HEK293 (cell line): ENCODE results near the gene TMUB1.

Source experiments
- CTCF ChIA-PET: fragments of 350-600 bp; formaldehyde crosslinking; extraction: SDS; loops from one replicate; lab custom pipeline; 2021; ENCODE audit warnings: antibody characterized with exemption; lab: Yijun Ruan, JAX
- POLR2A ChIA-PET: fragments of 300-600 bp; formaldehyde crosslinking; extraction: SDS; loops from one replicate; lab custom pipeline; 2020; ENCODE audit warnings: antibody characterized with exemption, inconsistent platforms; lab: Yijun Ruan, JAX
- H3K27ac ChIP-seq: fragments of 200-500 bp; sonication (Bioruptor generic); 2 replicates; pipeline ENCODE4 v1.5.1; 2014; ENCODE audit warnings: low read depth, low read length, control low read depth, inconsistent platforms; ENCODE audit errors: extremely low read depth
- H3K36me3 ChIP-seq, 2 experiments: fragments of 200-500 bp in 1 of 2; sonication (Bioruptor generic) in 1 of 2; 1 replicate in 1 of 2; 2 replicates in 1 of 2; pipeline ENCODE4 v1.5.1; 2014 to 2017; ENCODE audit warnings: inconsistent platforms in 2 of 2, low read length in 2 of 2; ENCODE audit not compliant: control insufficient read depth in 2 of 2, insufficient read depth in 1 of 2
- H3K4me1 ChIP-seq: fragments of 200-500 bp; sonication (Bioruptor generic); 2 replicates; pipeline ENCODE4 v1.5.1; 2014; ENCODE audit warnings: mild to moderate bottlenecking, low read length, inconsistent platforms; ENCODE audit not compliant: control insufficient read depth, insufficient read depth
- H3K4me3 ChIP-seq: 2 replicates; pipeline ENCODE4 v1.5.1; 2011; ENCODE audit warnings: low read depth, mild to moderate bottlenecking, control low read depth, low read length, moderate library complexity
- H3K9me3 ChIP-seq: fragments of 200-500 bp; sonication (Bioruptor generic); 2 replicates; pipeline ENCODE4 v1.5.1; 2014; ENCODE audit warnings: low read depth, low read length, inconsistent platforms; ENCODE audit not compliant: control insufficient read depth, insufficient read depth
- PRDM10 ChIP-seq: fragments of 450-650 bp; formaldehyde crosslinking; IDR thresholded peaks from 2 replicates; pipeline ENCODE4 v1.5.1; 2016; ENCODE audit warnings: missing biosample characterization, missing genetic modification characterization
- TSHZ1 ChIP-seq: fragments of 450-650 bp; formaldehyde crosslinking; IDR thresholded peaks from 2 replicates; pipeline ENCODE4 v1.5.1; 2016; ENCODE audit warnings: missing biosample characterization, missing genetic modification characterization, borderline replicate concordance
- ZBTB21 ChIP-seq: fragments of 450-650 bp; formaldehyde crosslinking; IDR thresholded peaks from 2 replicates; pipeline ENCODE4 v1.5.1; 2017; ENCODE audit warnings: missing biosample characterization, missing genetic modification characterization
- ZNF146 ChIP-seq: fragments of 450-650 bp; formaldehyde crosslinking; IDR thresholded peaks from 2 replicates; pipeline ENCODE4 v1.5.1; 2016; ENCODE audit warnings: missing biosample characterization, missing genetic modification characterization
- ZNF362 ChIP-seq: fragments of 450-650 bp; formaldehyde crosslinking; IDR thresholded peaks from 2 replicates; pipeline ENCODE4 v1.5.1; 2016; ENCODE audit warnings: missing biosample characterization, missing genetic modification characterization
- ZNF366 ChIP-seq: fragments of 450-650 bp; formaldehyde crosslinking; conservative IDR thresholded peaks from 2 replicates; pipeline ENCODE4 v1.5.1; 2016; ENCODE audit warnings: missing biosample characterization, missing genetic modification characterization
- ZNF529 ChIP-seq: fragments of 450-650 bp; formaldehyde crosslinking; IDR thresholded peaks from 2 replicates; pipeline ENCODE4 v1.5.1; 2017; ENCODE audit warnings: missing genetic modification characterization, missing biosample characterization; ENCODE audit not compliant: insufficient replicate concordance
- ZNF600 ChIP-seq: fragments of 450-650 bp; formaldehyde crosslinking; IDR thresholded peaks from 2 replicates; pipeline ENCODE4 v1.5.1; 2016; ENCODE audit warnings: missing biosample characterization, missing genetic modification characterization
- ZNF621 ChIP-seq: fragments of 450-650 bp; formaldehyde crosslinking; IDR thresholded peaks from 2 replicates; pipeline ENCODE4 v1.5.1; 2017; ENCODE audit warnings: missing biosample characterization, missing genetic modification characterization
- ZNF658 ChIP-seq: fragments of 450-650 bp; formaldehyde crosslinking; IDR thresholded peaks from 2 replicates; pipeline ENCODE4; 2016; ENCODE audit warnings: missing biosample characterization, missing genetic modification characterization
- ZNF692 ChIP-seq: fragments of 450-650 bp; formaldehyde crosslinking; IDR thresholded peaks from 2 replicates; pipeline ENCODE4 v1.5.1; 2016; ENCODE audit warnings: missing biosample characterization, missing genetic modification characterization
- ZNF76 ChIP-seq: fragments of 450-650 bp; formaldehyde crosslinking; IDR thresholded peaks from 2 replicates; pipeline ENCODE4; 2016; ENCODE audit warnings: low read depth, missing biosample characterization, missing genetic modification characterization, borderline replicate concordance
- ZSCAN30 ChIP-seq: fragments of 450-650 bp; IDR thresholded peaks from 2 replicates; pipeline ENCODE4 v1.5.1; 2018; ENCODE audit warnings: missing biosample characterization, mild to moderate bottlenecking, missing genetic modification characterization, moderate library complexity
- TF ChIP-seq, protein P1 (sequence below): fragments of 450-650 bp; formaldehyde crosslinking; IDR thresholded peaks from 2 replicates; pipeline ENCODE4 v1.5.1; 2016; ENCODE audit warnings: missing biosample characterization, missing genetic modification characterization

TMUB1 gene

DNA sequence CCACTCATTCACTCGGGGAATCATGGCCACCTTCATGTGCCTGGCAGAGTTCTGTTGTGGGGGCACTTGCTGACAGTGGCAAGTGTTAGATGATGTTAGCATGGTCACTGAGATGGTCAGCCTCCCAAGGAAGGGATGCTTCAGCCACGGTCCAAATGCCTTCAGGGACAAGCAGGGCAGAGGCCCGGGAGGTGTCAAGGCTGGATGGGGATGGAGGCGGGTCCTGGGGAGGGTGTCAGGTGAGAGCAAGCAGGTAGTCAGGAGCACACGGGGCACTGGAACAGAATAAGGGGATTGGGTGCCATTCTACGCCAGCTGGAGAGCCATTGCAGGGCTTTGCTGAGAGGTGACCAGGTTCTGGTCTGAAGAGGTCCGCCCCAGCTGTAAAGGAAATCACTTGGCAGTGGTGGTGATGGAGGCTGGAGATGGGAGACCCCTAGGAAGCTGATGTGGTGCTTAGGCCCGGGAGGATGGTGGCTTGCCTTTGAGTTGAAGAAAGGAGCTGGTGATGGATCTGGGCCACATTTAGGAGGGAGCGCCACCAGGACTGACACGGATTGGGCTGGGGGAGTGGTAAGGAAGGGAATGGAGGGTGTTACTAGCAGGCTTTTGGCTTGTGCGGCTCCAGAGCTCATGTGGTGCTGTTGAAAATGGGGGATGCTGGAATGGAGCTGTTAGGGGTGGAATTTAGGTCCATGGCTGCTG is 27.1 kb upstream of the TMUB1 start:
- Histone ChIP-seq H3K4me1 (no peaks in the 10 kb centered on the region), H3K9me3 (no peaks in the 10 kb centered on the region), H3K36me3 (peaks cover 0 to 5% of the 10 kb centered on the region in 2 experiments; a peak in 2 of 3 replicates), H3K27ac (0 out of 2 replicates have a peak overlapping the region, but pooled peaks have one; percentile 17), H3K4me3 (no peak overlapping the region)
- POLR2A ChIA-PET = interaction anchor here (0.7 to 1.8 kb wide), 8 partner anchors 22 to 98 kb away, joined by 3 to 5 read pairs (median 3); partner anchors contain the start of genes ABCB8 and AGAP3
- TF ChIP-seq PRDM10 (tag by site-specific recombination) = peak; percentile 40; the same call in 1 of the 2 replicates
- peak; percentile 98 for TF ChIP-seq ZNF600 (tag by site-specific recombination)
- no peak for TF ChIP-seq ZNF621
- CTCF ChIA-PET = interaction anchor here (0.7 to 5.5 kb wide), 35 partner anchors 9 to 333 kb away, joined by 3 to 43 read pairs (median 5); partner anchors contain the start of gene FASTK

DNA sequence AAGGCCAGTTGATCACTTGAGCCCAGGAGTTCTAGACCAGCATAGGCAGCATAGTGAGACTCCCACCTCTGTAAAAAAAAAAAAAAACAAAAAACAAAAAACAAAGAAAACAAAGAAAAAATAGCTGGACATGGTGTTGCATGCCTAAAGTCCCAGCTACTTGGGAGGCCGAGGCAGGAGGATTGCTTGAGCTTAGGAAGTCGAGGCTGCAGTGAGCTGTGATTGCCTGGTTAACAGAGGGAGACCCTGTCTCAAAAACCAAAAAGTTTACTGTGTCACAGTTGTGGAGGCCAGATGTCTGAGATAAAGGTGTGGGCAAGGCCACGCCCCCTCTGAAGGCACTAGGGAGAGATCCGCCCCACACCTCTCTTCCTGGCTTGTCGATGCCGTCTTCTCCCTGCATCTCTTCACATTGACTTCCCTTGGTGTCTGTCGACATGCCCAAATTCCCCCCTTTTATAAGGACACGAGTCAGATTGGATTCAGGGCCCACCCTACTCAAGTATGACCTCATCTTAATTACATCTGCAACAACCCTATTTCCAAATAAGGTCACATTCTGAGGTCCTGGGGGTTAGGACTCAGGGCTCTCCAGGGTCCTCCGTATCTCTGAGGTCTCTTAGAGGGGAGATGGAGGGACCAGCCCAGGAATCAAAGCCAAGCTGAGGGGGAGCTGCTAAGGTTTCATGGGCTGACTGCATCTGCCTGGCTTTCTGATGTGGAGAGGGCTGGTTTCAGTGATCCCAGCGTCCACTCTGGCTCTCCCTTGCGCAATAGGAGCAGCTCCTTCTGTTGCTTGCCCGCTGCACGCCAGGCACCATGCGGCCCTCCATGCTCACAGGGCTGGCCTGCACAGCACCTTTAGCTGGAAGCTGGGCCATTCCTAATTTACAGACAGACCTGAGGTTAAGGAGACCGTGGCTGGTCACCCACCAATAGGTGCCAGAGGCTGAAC is 26.1 kb upstream of the TMUB1 start:
- POLR2A ChIA-PET = interaction anchor here (0.7 to 1.8 kb wide), 8 partner anchors 21 to 81 kb away, joined by 3 to 5 read pairs (median 3); partner anchors contain the start of genes ABCB8 and AGAP3
- CTCF ChIA-PET = interaction anchor here (0.6 to 5.5 kb wide), 17 partner anchors 8 to 240 kb away, joined by 3 to 43 read pairs (median 4); partner anchors contain the start of gene FASTK
- peaks cover 0 to 15% of the 10 kb centered on the region in 2 experiments; a peak in 2 of 3 replicates for H3K36me3 ChIP-seq
- TF ChIP-seq ZNF529 (tag by site-specific recombination) (no peak), ZSCAN30 (tag by site-specific recombination) (no peak), ZNF692 (tag by site-specific recombination) (peak; percentile 95), ZBTB21 (tag by site-specific recombination) (peak; percentile 9; the same call in 1 of the 2 replicates), ZNF146 (tag by site-specific recombination) (no peak), ZNF658 (no peak), ZNF362 (tag by site-specific recombination) (0 out of 2 replicates have a peak, but pooled peaks have one; percentile 59), ZNF76 (no peak), ZNF366 (tag by site-specific recombination) (peak; percentile 58), TSHZ1 (tag by site-specific recombination) (no peak)
- TF ChIP-seq, protein P1, sequence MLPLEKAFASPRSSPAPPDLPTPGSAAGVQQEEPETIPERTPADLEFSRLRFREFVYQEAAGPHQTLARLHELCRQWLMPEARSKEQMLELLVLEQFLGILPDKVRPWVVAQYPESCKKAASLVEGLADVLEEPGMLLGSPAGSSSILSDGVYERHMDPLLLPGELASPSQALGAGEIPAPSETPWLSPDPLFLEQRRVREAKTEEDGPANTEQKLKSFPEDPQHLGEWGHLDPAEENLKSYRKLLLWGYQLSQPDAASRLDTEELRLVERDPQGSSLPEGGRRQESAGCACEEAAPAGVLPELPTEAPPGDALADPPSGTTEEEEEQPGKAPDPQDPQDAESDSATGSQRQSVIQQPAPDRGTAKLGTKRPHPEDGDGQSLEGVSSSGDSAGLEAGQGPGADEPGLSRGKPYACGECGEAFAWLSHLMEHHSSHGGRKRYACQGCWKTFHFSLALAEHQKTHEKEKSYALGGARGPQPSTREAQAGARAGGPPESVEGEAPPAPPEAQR (tag by site-specific recombination) = no peak

More for the DNA sequence above, 26.1 kb upstream of the TMUB1 start:
- Histone ChIP-seq H3K4me3 (no peak overlapping the region), H3K9me3 (no peaks in the 10 kb centered on the region), H3K4me1 (no peaks in the 10 kb centered on the region), H3K27ac (0 out of 2 replicates have a peak overlapping the region, but pooled peaks have one; percentile 17)
